ENCODE data around the gene STK32A.

The STK32A gene

DNA sequence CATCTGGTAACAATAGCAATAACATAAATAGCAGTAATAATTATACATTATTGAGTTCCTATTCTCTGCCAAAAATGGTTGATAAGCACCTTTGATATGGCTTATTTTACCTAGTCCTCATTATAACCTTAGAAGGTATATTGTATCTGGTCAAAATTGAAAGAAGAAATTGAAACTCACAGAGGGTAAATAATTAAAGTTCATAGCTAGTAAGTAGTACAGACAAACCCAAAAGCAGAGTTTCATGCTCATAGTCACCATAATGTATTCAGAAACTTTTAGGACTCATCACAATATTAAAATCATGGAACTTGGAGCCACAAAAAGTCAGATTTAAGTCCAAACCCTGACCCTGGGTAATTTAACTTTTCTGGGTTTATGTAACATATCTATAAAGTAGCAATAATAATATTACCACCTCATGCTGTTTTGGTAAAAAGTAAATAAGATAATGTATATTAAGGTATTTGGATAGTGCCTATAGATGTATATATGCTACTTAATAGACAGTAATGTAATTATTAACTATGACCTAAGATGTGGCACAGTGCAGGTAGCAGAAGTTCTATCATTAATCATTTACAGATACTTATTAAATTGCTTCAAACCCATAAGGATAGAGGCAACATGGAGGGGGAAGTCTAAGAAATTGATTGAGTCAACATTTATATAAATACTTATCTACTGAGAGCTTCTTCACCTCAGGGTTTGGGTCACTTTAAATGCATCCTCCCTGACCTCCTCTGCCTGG lies 32.4 kb downstream of the STK32A start:
- DNase-seq, result no peak

DNA sequence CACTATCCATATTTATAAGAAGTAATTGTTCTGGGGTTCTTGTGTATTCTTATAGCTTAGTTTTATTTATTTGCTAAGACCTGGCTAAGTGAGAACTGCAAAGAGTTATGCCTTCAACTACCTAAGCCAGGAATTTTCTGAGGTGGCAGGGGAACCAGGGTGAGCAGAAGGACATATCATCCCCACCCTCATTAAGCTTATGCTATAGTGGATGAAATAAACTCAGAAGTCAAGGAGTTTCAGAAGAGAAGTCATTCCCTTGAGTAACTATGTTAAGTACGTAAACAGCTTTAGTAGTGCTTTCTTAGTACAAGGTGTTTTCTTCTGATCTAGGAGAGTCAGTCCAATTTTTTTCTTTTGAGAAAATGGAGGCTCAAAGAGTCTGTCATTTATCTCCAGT lies 41.7 kb downstream of the STK32A start:
- DNase-seq, result no peak

DNA sequence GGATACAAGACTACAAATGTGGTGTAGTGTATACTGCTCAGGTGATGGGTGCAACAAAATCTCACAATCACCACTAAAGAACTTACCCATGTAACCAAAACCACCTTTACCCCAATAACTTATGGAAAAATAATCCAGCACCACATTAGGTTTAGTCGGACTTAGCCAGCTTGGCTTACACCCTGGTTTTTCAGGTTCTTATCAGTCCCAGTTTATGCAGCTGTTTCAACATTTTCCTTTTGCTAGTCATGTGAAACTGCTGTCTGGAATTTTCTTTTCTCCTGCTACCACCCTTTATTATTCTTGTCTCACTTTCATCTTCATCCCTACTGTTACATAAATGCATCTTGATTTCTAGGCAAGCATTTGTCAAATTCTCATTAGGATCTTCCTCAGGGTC lies 51.5 kb downstream of the STK32A start:
- no peak for DNase-seq

DNA sequence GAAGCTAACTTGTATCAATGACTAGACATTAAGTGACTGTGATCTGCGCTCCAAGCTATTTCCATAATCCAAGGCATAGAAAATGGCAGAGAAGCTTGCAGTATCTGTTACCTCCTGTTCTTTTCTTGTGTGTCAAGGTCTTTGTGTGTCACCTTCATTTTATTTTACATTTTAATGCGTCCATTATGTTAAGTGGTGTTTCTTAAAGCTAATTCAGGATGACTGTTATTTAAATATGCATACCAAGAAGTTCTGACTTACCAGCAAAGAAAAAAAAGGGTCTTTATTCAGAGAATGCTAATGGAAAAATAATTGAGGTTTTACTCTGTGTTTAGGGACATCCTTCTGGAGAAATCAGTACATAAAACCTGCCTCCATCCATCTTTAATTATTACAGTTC lies 52.3 kb downstream of the STK32A start:
- DNase-seq, result no peak

DNA sequence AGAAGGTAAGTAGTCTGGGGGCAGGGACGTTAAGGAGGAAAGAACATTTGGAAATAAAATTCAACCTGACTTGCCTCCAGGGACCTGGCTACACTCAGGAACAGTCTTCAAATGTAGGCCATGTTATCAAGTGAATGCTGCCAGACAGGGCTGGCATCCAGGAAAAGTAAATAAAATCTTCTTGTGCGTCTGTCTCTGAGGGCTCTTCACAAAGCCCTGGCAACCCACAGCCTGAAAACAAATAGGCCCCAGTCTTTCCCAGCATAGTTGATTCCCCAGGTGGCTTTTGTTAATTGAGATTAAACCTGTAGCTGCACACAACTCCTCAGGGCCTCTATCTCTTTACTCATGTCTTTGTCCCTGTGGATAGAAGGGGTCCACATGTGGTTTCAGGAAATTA lies 55.4 kb downstream of the STK32A start:
- peak; percentile 48 for DNase-seq

DNA sequence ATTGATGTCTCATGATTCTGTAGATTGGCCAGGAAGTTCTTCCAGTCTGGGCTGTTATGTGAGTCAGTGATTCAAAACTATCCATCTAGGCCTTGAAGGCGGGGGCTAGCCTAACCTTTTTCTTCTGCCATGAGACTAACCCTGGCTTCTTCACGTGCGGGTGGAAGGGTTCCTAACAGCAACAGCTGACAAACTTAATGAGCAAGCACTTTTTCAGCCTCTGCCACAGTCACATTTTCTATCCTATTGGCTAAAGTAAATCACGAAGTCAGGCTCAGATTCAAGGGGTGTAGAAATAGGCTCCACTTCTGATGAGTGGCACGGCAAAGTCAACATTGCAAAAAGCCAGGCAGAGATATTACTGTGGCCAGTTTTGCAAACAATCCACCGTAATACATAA lies 68.4 kb downstream of the STK32A start:
- DNase-seq, result no peak

DNA sequence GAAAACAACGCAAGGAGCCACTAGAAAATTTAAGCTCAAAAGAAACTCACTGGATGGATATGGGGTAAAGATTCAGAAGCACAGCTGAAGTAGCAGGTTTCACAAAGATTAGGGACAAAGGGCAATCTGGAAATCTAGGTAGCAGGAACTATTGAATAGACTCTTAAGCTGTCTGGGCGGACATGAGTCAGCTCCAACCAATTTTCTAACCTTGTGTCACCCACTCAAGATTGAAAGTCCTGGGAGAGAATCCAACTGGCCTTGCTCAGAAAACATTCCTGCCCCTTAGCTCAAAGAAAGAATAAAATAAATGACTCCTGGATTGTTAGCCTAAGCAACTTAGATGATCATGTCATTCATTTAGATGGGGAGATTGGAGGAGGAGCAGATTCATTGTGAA lies 69.2 kb downstream of the STK32A start:
- DNase-seq, result no peak

DNA sequence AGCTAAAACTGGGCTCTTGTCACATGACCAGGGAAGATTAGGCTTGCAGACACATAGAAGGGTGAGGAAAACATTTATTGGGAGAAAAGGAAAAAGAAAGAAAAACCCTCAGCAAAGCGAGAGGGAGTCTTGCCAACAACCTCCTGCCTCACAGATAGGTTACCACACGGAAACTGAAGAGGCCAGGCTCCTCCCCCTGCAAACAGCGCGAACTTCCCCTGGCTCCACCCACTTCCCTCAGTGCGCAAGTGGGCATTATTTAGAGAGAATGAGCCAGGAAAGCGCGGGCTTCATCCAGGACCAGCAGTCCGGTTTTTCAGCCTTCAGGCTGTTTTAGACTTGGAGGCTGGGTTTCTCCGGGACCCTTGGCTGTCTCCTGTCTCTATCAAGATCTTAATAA lies 70.3 kb downstream of the STK32A start:
- no peak for DNase-seq

DNA sequence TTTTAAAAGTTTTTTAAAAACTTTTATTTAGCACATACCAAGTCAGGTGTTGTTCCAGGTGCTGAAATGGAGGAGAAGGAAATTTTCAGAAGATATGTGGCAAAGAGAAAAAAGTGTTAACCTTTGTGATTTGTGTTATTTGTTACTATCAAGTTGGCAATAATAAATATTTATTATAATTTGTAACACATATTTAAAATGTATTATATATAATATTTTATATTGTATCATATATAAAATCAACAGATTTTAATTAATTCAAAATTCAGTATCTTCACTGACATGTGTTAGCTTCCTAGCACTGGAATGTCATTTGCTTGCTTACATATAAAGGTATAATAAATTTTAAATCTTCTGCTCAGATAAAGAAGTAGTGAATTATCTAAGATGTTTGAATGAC lies 71.5 kb downstream of the STK32A start:
- no peak for DNase-seq

DNA sequence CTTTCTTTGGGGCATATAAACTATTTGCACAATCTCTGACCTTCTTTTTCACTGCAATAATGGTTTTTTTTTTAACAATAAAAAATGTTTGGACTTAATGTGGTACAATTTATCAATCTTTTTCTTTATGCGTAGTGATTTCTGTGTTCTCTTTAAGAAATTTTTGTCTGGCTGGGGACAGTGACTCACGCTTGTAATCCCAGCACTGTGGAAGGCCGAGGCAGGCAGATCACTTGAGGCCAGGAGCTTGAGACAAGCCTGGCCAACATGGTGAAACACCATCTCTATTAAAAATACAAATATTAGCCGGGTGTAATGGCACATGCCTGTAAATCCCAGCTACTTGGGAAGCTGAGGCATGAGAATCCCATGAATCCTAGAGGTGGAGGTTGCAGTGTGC lies 72.3 kb downstream of the STK32A start:
- DNase-seq, result no peak

DNA sequence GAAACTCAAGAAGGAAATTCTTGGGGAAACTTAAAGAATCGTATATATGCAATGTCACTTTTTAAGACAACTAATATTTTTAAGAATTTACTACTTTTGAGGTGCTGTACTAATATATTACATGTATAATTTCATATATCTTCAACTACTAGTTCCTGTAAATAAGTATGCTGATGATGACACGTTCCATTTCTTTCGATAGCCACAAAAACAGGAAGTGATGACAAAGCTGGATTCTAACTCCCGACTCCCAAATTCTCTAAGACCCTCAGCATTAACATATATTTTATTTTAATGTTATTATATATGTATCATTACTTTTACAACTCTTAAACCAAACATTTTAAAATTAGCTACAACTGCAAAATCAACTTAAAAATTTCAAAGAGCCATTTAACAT lies 74.8 kb downstream of the STK32A start:
- DNase-seq, result no peak

DNA sequence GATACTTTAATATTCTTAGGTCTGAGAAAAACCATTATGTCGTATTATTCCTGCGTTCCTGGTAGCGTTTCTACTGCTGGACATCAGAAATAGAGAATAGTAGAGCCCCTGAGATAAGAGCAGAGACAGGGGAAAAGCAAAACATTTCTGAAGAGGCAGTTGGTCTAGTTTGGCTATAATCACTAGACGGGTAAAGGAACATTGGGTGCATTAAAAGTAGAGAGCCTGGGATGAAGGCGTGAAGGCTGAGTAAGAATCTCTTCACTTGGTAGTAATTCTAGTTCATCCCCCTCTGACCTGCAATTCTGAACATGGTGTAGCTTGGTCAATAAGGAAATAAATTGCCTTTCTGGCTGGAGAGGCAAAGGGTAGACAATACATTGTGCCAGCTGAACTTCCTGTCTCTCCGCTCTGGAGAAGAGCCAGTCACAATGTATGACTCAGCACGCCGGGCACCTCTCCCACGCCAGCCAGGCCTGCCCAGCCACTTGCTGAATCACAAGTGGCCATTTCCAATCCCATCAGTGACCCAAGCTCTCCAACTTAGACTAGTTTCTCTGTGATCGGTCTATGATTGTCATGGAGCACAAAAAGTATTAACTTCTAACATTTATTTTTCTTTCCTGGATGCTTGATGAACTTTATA lies 75.4 kb downstream of the STK32A start:
- peak; percentile 74 for DNase-seq

DNA sequence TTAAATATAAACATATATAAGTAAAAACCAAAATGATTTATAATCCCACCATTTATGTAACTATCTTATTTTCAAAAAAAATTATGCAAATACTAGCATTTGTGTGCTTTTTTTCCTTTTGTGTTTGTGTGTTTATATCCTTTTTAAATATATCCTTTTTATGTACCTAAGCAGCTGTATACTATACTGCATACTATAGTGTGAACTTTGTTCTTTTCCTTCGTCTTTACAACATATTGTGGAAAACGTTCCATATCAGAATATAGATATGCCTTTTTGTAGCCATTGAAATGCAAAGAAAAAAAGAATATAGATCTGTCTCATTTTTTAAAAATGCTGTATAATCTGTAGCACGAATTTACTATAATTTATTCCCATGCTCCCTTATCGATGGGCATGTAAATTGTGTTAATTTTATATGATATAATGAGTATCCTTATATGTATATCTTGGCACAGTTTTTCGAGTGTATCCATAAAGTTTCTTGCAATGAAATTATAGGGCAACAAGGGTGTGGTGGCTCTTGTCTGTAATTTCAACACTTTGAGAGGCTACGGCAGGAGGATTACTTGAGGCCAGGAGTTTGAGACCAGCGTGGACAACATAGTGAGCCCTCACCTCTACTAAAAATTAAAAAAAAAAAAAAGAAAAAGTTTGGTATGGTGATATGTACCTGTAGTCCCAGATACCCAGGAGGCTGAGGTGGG lies 83.3 kb downstream of the STK32A start:
- DNase-seq, result no peak

DNA sequence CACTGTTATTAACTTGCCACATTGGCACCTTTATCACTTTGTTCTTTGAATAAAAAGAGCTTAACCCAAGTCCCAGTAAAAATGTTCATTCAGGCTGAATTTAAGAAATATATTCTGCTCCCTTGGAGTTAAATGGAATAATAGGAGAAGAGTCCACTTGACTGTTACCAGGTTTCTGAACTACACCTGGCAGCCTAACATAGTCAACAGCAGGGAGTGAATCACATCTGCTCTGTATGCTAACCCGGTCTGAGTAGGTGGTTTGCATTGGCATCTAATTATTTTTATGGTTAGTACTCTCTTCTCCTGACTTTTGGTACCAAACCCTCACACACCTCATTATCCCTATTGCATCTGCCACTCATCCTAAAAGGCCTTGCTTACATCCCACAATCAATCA lies 86.7 kb downstream of the STK32A start:
- DNase-seq, result no peak

DNA sequence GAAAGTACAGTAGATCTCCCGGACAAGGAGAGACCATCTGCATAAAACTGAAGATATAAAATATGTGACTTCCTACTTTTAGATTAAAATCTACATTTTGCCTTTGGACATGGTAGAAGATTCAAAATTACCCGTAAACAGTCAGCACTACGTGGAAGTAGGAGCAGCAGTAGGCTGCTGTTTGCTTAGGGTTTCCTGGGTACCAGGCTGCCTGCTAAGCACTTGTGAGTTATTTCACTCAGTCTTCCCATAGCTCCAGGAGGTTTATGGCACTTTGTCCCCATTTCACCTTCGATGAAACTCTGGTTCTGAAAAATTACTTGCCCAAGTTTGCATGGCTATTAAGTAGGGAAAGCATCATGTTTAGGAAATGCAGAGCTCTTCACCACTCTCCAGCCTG lies 92.6 kb downstream of the STK32A start:
- DNase-seq, result no peak

DNA sequence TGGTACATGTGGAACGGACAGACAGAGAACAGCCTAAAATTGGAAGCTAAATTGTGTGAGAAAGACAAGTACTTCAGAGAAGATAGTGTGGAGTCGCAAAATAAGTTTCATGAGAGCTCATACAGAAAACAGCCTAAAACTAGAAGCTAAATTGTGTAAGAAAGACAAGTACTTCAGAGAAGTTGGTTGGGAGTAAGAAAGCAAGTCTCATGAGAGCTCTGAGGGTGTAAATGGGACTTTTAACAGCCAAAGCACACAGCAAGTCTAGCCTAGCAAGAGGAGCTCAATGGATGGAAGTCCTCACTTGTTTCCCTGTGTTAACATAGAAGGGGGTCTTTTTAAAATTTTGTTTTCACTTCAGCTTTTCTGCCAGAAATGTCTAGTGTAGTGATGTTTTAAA lies 93.1 kb downstream of the STK32A start:
- DNase-seq, result no peak

DNA sequence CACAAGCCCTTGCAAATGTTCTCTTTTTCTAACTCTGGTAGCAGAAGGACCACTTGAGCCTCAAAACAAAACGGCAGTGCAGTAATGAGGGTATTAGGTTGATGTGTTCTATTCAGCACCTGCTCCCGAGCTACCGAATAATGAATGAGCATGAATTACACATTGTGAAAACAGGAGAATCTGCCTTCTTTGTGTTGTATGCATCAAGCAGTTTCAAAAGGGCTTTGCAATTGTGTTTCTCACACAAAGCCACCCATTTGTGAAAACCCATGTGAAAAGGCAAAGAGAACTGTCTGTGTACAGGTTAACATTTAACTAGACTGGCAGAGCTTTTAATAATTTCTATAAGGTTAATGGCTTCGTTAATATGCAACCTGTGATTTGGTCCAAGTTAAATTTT lies 97.8 kb downstream of the STK32A start:
- DNase-seq, result no peak

DNA sequence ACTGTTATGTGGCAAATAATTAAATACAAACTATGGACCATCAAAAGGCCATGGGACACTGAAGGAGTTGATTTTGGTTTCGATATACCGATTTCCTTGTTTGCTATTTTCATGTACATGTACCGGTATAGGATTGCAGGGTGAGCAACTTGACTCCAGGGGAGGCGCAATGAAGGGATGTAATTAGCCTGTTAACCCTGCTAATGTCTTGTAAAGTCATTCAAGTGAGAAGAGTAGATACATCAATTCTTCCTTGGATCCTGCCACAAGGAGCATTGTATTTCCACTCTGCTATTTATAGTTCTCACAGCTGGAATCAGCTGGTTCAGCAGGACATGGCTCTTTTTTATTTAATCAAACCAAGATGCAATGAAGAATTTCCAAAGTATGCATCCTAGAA lies 102.0 kb downstream of the STK32A start:
- DNase-seq, result no peak

DNA sequence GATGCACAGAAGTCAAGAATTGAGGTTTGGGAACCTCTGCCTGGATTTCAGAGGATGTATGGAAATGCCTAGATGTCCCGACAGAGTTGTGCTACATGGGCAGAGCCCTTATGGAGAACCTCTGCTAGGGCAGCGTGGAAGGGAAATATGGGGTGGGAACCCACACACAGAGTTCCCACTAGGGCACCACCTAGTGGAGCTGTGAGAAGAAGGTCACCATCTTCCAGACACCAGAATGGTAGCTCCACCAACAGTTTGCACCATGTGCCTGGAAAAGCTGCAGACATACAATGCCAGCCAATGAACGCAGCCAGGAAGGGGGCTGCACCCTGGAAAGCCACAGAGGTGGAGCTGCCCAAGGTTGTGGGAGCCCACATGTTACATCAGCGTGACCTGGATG lies 104.5 kb downstream of the STK32A start:
- DNase-seq, result no peak

DNA sequence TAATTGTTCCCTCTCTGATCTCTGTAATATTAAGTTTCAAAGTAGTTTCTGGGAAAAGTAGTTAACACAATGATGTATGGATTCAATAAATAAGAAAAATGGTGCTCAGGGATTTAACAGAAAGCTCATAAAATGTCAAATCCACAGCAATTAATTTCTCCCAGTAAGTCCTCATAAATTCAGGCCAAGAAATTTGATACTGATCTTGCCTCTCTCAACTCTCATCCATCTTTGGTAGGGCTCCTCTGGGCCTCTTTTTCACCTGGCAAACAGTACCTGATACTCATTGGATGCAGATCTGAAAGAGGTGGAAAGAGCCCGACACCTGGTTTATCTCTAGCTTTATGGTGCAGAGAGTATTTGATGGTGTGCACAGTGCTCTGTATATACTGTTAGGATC lies 106.1 kb downstream of the STK32A start:
- no peak for DNase-seq

DNA sequence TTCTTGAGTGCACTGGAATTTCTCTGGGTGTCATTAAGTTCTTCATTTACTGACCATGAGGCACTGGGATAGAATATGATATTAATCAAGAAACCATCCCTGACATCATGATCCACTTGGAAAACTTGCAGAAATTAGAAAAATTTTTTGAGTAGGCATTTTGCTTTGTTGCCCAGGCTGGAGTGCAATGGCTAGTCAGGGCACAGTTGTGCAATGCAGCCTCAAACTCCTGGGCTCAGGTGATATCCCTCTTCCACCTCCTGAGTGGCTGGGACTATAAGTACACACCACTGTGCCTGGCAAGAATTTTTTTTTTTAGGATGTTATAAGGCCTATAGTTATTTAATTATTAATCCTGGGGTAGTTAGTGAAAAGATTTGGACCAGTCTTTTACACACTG lies 106.5 kb downstream of the STK32A start:
- no peak for DNase-seq

DNA sequence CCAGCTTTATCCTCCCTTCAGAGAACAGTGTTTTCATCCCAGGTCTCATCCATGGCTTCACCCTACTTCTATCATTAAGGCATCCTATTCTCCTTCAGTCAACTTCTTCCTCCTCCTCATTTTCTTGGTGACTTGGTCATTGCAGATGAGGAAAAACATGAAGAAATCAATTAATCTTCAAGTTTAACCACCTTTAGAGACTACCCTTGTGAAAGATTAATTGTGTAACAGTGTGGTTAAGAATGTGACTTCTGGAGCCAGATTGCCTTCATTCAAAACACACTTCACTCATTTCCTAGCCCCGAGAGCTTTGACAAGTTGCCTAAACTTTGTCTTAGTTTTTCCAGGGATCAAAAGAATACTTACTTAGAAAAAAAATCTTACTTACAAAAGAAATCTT lies 110.0 kb downstream of the STK32A start:
- no peak for DNase-seq

DNA sequence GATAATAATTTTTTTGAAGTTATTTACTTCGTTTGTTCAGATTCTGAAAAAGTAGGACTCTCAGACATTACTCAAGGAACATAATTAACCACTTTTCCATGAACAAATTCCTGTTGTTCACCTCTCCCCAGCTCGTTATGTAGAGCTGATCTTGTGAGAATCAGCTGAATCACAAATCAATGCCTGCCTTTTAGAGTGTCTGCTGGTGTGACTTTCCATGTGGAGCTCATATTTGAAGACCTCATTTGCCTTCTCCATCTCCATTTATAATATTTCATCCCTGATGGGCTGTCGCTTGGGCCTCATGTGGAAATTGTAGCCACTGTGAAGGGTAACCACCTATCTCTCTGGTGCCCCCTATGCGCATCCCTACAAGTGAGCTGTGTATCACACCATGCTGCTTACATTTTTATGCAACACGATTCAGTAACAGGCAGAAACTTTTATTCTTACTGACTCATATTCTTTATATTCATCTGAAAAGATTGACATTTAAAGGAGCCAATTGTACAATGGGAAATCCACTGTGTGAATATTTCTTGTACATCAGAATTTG lies 111.3 kb downstream of the STK32A start:
- no peak for DNase-seq

DNA sequence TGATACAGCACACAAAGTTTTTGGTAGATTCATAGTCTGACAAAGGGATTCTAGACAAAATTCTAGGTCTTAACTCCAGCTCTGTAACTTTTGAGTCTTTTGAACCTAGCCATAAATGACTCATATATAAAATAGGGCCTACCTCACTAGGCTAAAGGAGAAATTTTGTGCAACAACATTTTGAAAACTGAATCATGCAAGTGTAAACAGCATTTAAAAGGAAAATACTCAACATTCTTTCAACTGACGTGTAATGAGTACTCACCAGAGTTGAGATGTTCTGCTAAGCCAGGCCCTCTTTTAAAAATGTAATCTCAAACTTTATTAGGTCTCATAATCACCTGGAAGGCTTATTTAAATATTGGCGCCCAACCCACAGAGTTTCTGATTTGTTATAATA lies 113.2 kb downstream of the STK32A start:
- no peak for DNase-seq

Measured in NCI-H510A (cell line).